Aorta (tissue), 5 donors: ENCODE results near the gene PSMA8. TPM values are rescaled to one million over a fixed set of nuclear protein-coding genes. Genes with fewer than 3 reads are reported as not detected.
"Not testable (repeated sequence)": the region's sequence is repeated elsewhere in the genome, so short reads cannot be mapped to it uniquely, and the experiment has no call there.

Experiments used
- ATAC-seq: fragments of 200-7000 bp; cut with Tn5 transposase; one replicate; pipeline ENCODE4 v1.9.1; 2022; ENCODE audit warnings: moderate library complexity; ENCODE audit not compliant: low FRiP score
- DNase-seq, 2 donors: peaks; one replicate each; pipeline ENCODE4 v3.0.0-alpha.2; 2020
- H3K27ac ChIP-seq, 2 donors: one replicate each; pipeline ENCODE4 v1.5.1; 2013; ENCODE audit warnings: low read length in 2 of 2, mild to moderate bottlenecking in 2 of 2, moderate library complexity in 2 of 2, control low read depth in 1 of 2, inconsistent platforms in 1 of 2, low read depth in 1 of 2
- H3K27me3 ChIP-seq, 2 donors: one replicate each; pipeline ENCODE4 v1.6.1; 2013; ENCODE audit warnings: control low read depth in 1 of 2, low read length in 1 of 2, mild to moderate bottlenecking in 1 of 2, moderate library complexity in 1 of 2; ENCODE audit not compliant: insufficient read depth in 2 of 2, control insufficient read depth in 1 of 2
- H3K36me3 ChIP-seq, 2 donors: one replicate each; pipeline ENCODE4 v1.6.1; 2013; ENCODE audit warnings: control low read depth in 1 of 2, low read length in 1 of 2, mild to moderate bottlenecking in 1 of 2; ENCODE audit not compliant: insufficient read depth in 2 of 2, control insufficient read depth in 1 of 2
- H3K4me1 ChIP-seq, 2 donors: one replicate each; pipeline ENCODE4 v1.6.1; 2013; ENCODE audit warnings: low read length in 2 of 2, control low read depth in 1 of 2, mild to moderate bottlenecking in 1 of 2, moderate library complexity in 1 of 2; ENCODE audit not compliant: insufficient read depth in 2 of 2, control insufficient read depth in 1 of 2
- H3K4me3 ChIP-seq, 2 donors: one replicate each; pipeline ENCODE4 v1.5.1; 2013; ENCODE audit warnings: low read length in 2 of 2, control low read depth in 1 of 2, mild to moderate bottlenecking in 1 of 2
- H3K9me3 ChIP-seq: one replicate; pipeline ENCODE4 v1.6.1; 2013; ENCODE audit warnings: mild to moderate bottlenecking, low read length; ENCODE audit not compliant: control insufficient read depth
- WGBS, 2 donors: extraction: QIAGEN DNeasy Blood & Tissue Kit; methylation state at CpG; one replicate each; pipeline ENCODE4 v1.1.7; 2013; 5-methylcytosine and 5-hydroxymethylcytosine counted together
- intact Hi-C, 2 donors: fragments of 100-400 bp; cut with DNase I; formaldehyde crosslinking; loops; one replicate each; pipeline versions ENCODE4 v1.14.2 to v1.15.0; 2022
- polyA plus RNA-seq, 2 donors: library from polyadenylated mRNA; stranded (reverse); fragments of 200-250 nt; gene quantifications; one replicate each; pipeline ENCODE4 v1.2.3, GENCODE V29; 2013
- total RNA-seq, 2 donors: library from RNA; stranded (reverse); fragmentation: NEBNext Ultra II Directional; extraction: Animal tissue kit (Norgen Biotek cat#: 25700); gene quantifications; one replicate each; pipeline ENCODE4 v1.2.1, GENCODE V29; 2021
- donor health status: healthy with polysubstance abuse.
- donor health status: Bipolar disorder and iron deficiency.
- donor health status: DM: no; HTN: no; CAD: no.
- donor health status: DM: no; HTN: no; CAD: no.
- donor health status: DM: yes; HTN: yes; CAD: no.

PSMA8 gene
- total and polyA plus RNA-seq, 4 donors: not detected

DNA sequence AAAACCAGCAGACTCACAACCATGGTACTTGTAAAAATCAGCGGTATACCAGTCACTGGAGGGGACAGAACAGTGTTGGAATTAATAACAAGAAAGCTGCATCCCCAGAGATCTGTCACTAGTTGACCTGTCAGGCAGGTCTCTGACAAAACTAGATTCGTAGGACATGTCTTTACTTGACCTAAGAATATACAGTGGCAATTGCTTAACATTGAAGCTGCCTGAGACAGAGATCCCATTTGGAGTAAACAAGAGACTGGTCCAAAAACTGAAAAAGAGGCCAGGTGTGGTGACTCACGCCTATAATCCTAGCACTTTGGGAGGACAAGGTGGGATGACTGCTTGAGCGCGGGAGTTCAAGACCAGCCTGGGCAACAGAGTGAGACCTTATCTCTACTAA, 36.1 kb upstream of the PSMA8 start:
- Histone ChIP-seq H3K4me3 (no peak overlapping the region), H3K9me3 (no peaks in the 10 kb centered on the region), H3K36me3 (no peaks in the 10 kb centered on the region), H3K27ac (no peak overlapping the region), H3K27me3 (no peaks in the 10 kb centered on the region), H3K4me1 (no peaks in the 10 kb centered on the region)
- ATAC-seq (no peak), DNase-seq (no peak)
- intact Hi-C loops: no loop called here
- 90 to 93% methylated on average over 5 of the region's 5 CpGs for WGBS, 2 donors

DNA sequence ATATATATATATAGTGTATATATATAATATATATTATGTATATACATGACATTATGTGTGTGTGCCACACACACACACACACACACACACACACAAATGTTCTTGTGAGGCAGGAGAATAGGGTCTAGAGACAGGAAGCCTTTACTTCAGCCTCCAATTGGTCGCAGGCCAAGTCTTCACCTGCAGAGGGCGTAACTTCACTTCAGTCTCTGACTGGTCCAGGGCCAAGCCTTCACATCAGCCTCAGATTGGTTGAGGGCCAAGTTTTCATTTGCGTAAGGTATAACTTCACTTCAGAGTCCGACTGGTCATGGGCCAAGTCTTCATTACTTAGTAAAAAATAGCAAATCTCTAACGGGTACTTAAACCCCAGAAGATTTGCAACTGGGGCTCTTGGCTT, 30.1 kb upstream of the PSMA8 start:
- WGBS, 2 donors: 53 to 55% methylated on average over 5 of the region's 5 CpGs
- no peaks in the 10 kb centered on the region for H3K4me1 ChIP-seq
- no peak for DNase-seq
- no peaks in the 10 kb centered on the region for H3K9me3 ChIP-seq
- intact Hi-C loops: no loop called here
- ATAC-seq: no peak
- no peak overlapping the region for H3K27ac ChIP-seq
- H3K36me3 ChIP-seq: no peaks in the 10 kb centered on the region
- no peak overlapping the region for H3K4me3 ChIP-seq
- no peaks in the 10 kb centered on the region for H3K27me3 ChIP-seq

DNA sequence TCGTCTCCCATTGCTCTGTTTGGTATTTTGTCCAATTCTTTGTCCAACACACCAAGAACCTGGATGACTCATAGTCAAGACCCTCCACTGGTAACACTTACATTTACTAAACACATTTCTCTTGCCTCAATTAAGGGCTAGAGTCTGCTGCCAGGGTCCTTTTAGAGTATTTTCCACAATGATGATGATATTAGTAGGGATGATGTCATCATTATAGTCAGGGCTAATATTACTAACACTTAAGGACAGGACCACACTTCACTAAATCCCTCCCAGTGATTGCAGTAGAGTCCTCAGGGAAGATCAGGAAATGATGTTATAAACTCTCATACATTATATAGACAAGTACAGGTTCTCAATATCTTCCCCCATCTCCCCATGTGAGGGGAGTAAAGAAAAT, 29.6 kb upstream of the PSMA8 start:
- 69 to 80% methylated on average over 1 of the region's 1 CpG for WGBS, 2 donors
- Histone ChIP-seq H3K36me3 (no peaks in the 10 kb centered on the region), H3K27ac (no peak overlapping the region), H3K27me3 (no peaks in the 10 kb centered on the region), H3K9me3 (no peaks in the 10 kb centered on the region), H3K4me1 (no peaks in the 10 kb centered on the region), H3K4me3 (no peak overlapping the region)
- ATAC-seq: no peak
- intact Hi-C loops: no loop called here
- no peak for DNase-seq

DNA sequence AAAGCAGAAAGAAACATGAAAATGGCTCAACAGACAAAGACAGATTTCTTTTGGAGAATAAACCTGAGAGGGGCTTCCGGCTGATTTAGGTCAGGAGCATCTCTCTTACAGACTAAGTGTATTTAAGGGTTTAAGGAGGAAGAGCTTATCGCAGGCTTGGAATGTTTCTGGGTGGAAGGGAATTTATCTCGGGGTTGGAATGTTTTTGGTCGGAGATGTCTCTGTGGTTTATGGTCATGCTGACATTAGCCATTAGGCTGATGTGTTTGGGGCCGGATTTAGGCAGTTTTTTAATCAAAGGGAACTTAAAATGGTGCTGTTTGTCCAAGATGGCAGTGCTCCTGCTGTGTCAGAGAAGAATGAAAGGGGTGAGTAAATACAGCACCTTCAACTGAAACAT, 14.4 kb upstream of the PSMA8 start:
- no peak overlapping the region for H3K4me3 ChIP-seq
- DNase-seq (no peak), ATAC-seq (no peak)
- 65 to 71% methylated on average over 5 of the region's 5 CpGs for WGBS, 2 donors
- H3K36me3 ChIP-seq: no peaks in the 10 kb centered on the region
- H3K27ac ChIP-seq: no peak overlapping the region
- no peaks in the 10 kb centered on the region for H3K4me1 ChIP-seq
- H3K27me3 ChIP-seq: no peaks in the 10 kb centered on the region
- H3K9me3 ChIP-seq: peaks cover 1% of the 10 kb centered on the region
- intact Hi-C loops: no loop called here

DNA sequence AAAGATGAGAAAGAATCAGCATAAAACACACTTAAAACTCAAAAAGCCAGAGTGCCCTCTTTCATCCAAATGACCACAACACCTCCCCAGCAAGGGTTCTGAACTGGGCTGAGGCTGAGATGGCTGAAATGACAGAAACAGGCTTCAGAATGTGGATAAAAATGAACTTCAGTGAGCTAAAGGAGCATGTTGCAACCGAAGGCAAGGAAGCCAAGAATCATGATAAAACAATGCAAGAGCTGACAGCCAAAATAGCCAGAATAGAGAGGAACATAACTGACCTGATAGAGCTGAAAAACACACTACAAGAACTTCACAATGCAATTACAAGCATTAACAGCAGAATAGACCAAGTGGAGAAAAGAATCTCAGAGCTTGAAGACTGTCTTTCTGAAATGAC, 12.2 kb upstream of the PSMA8 start:
- no peak for ATAC-seq

DNA sequence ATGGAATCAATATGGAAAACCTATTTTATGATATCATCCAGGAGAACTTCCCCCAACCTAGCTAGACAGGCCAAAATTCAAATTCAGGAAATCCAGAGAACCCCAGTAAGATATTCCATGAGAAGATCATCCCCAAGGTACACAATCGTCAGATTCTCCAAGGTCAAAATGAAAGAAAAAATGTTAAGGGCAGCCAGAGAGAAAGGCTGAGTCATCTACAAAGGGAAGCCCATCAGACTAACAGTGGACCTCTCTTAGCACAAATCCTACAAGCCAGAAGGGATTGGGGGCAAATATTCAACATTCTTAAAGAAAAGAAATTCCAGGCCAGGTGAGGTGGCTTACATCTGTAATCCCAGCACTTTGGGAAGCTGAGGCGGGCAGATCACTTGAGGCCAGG, 11.7 kb upstream of the PSMA8 start:
- 84 to 92% methylated on average over 2 of the region's 2 CpGs for WGBS, 2 donors
- intact Hi-C loops: not testable (repeated sequence)

More for the DNA sequence above, 12.2 kb upstream of the PSMA8 start:
- no peaks in the 10 kb centered on the region for H3K9me3 ChIP-seq
- no peaks in the 10 kb centered on the region for H3K27me3 ChIP-seq
- no peak overlapping the region for H3K27ac ChIP-seq
- H3K4me1 ChIP-seq: no peaks in the 10 kb centered on the region
- WGBS, 2 donors: 51 to 74% methylated on average over 1 of the region's 1 CpG
- H3K4me3 ChIP-seq: no peak overlapping the region
- no peak for DNase-seq
- intact Hi-C loops: no loop called here
- H3K36me3 ChIP-seq: no peaks in the 10 kb centered on the region

DNA sequence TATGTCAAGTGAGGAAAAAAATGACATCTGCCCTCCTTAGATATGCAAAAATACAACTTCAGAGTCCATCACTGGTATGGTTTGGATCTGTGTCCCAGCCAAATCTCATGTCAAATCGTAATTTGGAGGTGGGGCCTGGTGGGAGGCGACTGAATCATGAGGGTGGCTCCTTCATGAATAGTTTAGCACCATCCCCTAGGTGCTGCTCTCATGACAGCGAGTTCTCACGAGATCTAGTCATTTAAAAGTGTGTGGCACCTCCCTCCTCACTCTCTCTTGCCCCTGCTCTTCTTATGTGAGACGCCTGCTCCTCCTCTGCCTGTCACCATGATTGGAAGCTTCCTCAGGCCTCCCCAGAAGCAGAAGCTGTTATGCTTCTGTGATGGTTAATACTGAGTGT, 5.9 kb upstream of the PSMA8 start:
- Histone ChIP-seq H3K4me3 (no peak overlapping the region), H3K36me3 (no peaks in the 10 kb centered on the region), H3K4me1 (no peaks in the 10 kb centered on the region), H3K27me3 (no peaks in the 10 kb centered on the region), H3K27ac (no peak overlapping the region), H3K9me3 (no peaks in the 10 kb centered on the region)
- 73% methylated on average over 5 of the region's 5 CpGs for WGBS, 2 donors
- no peak for DNase-seq
- intact Hi-C loops: no loop called here
- ATAC-seq: no peak

More for the DNA sequence above, 11.7 kb upstream of the PSMA8 start:
- H3K4me1 ChIP-seq, H3K27me3 ChIP-seq, H3K27ac ChIP-seq, ATAC-seq, H3K9me3 ChIP-seq, H3K4me3 ChIP-seq, H3K36me3 ChIP-seq, DNase-seq: not testable (repeated sequence)

DNA sequence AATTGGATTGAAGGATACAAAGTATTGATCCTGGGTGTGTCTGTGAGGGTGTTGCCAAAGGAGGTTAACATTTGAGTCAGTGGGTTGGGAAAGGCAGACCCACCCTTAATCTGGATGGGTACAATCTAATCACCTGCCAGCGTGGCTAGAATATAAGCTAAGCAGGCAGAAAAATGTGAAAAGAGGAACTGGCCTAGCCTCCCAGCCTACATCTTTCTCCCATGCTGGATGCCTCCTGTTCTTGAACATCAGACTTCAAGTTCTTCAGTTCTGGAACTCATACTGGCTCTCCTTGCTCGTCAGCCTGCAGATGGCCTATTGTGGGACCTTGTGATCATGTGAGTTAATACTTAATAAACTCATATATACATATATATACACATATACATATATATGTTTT, 5.5 kb upstream of the PSMA8 start:
- H3K4me1 ChIP-seq, intact Hi-C loops, H3K27ac ChIP-seq, ATAC-seq, H3K36me3 ChIP-seq, H3K4me3 ChIP-seq, DNase-seq, H3K27me3 ChIP-seq, H3K9me3 ChIP-seq: not testable (repeated sequence)
- 80 to 90% methylated on average over 2 of the region's 2 CpGs for WGBS, 2 donors

DNA sequence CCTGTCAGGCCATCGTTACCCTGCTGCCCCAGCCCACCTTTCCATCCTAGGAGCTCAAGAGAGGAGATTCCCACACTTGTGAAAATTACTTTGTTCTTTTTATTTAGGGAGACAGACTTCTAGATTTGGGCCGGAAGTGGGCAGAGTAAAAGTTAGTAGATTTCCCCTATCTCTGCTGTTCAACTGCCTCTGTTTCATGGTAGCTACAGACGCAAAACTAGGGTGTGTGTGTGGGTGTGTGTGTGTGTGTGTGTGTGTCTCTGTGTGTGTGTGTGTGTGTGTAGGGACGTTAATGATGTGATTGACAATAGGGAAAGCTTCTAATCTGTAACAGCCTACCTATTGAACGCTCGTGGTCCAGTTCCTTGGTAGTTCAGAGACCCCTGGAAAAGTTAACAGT, 438 bp downstream of the PSMA8 start:
- intact Hi-C loops: no loop called here
- WGBS, 2 donors: 84 to 87% methylated on average over 6 of the region's 6 CpGs
- ATAC-seq: no peak
- Histone ChIP-seq H3K4me1 (no peaks in the 10 kb centered on the region), H3K4me3 (no peak overlapping the region), H3K27me3 (peaks cover 0 to 2% of the 10 kb centered on the region in 2 donors), H3K9me3 (peaks cover 5% of the 10 kb centered on the region), H3K36me3 (no peaks in the 10 kb centered on the region), H3K27ac (no peak overlapping the region)
- DNase-seq: no peak
